Caco-2 (cell line): ENCODE data around the gene CDHR2. TPM values are rescaled to one million over a fixed set of nuclear protein-coding genes. Genes with fewer than 3 reads are reported as not detected.
"Not testable (repeated sequence)": the region's sequence is repeated elsewhere in the genome, so short reads cannot be mapped to it uniquely, and the experiment has no call there.

Experiments
- BruUV-seq: library from RNA; stranded (reverse); fragments of 400-500 nt; replicated peaks from 2 replicates; lab custom pipeline; 2021; lab: Mats Ljungman, UMichigan
- CTCF ChIA-PET: fragments of 300-600 bp; sonication (Branson Sonifier 250); formaldehyde crosslinking; loops from one replicate; lab custom pipeline; 2022; ENCODE audit warnings: antibody characterized with exemption; lab: Charles Lee
- POLR2A ChIA-PET: fragments of 300-600 bp; sonication (Branson Sonifier 250); formaldehyde crosslinking; loops from one replicate; lab custom pipeline; 2022; ENCODE audit warnings: antibody characterized with exemption; lab: Charles Lee
- DNase-seq, 2 experiments: peaks; one replicate each; pipeline versions ENCODE4 v3.0.0 to v3.0.0-alpha.2; 2020 to 2022
- H3K27me3 ChIP-seq: replicated peaks from 2 replicates; pipeline ENCODE4 v1.6.0; 2011; ENCODE audit warnings: low read length; ENCODE audit not compliant: control insufficient read depth, insufficient read depth
- H3K36me3 ChIP-seq: 2 replicates; pipeline ENCODE4 v1.5.1; 2011; ENCODE audit warnings: low read length; ENCODE audit not compliant: control insufficient read depth, insufficient read depth
- H3K4me1 ChIP-seq: fragments of 250-450 bp; sonication (Bioruptor Pico); 2 replicates; pipeline ENCODE4 v1.5.1; 2020; ENCODE audit warnings: mild to moderate bottlenecking
- H3K4me3 ChIP-seq: 2 replicates; pipeline ENCODE4 v1.5.1; 2011; ENCODE audit warnings: low read depth, mild to moderate bottlenecking, control low read depth, low read length
- H3K9me3 ChIP-seq: fragments of 250-450 bp; sonication (Bioruptor Pico); 2 replicates; pipeline ENCODE4 v1.5.1; 2020; ENCODE audit warnings: mild to moderate bottlenecking, moderate library complexity
- H3K27ac Mint-ChIP-seq: one replicate; pipeline ENCODE4 v1.8.0; 2022; ENCODE audit warnings: mixed read lengths; ENCODE audit not compliant: unreplicated experiment
- H3K27me3 Mint-ChIP-seq: one replicate; pipeline ENCODE4 v1.8.0; 2022; ENCODE audit warnings: mixed read lengths; ENCODE audit not compliant: insufficient read depth, unreplicated experiment
- H3K36me3 Mint-ChIP-seq: one replicate; pipeline ENCODE4 v1.8.0; 2022; ENCODE audit warnings: mild to moderate bottlenecking, mixed read lengths; ENCODE audit not compliant: insufficient read depth, unreplicated experiment
- H3K4me1 Mint-ChIP-seq: one replicate; pipeline ENCODE4 v1.8.0; 2022; ENCODE audit warnings: low read depth, mixed read lengths; ENCODE audit not compliant: unreplicated experiment
- H3K4me3 Mint-ChIP-seq: one replicate; pipeline ENCODE4 v1.8.0; 2022; ENCODE audit warnings: mild to moderate bottlenecking, moderate library complexity, mixed read lengths; ENCODE audit not compliant: unreplicated experiment
- H3K9me3 Mint-ChIP-seq: one replicate; pipeline ENCODE4 v1.8.0; 2022; ENCODE audit warnings: mixed read lengths; ENCODE audit not compliant: unreplicated experiment
- CTCF ChIP-seq, 2 experiments: fragments of 200-600 bp in 1 of 2; IDR thresholded peaks; 1 replicate in 1 of 2; 2 replicates in 1 of 2; pipeline versions ENCODE4 v1.5.1 to v1.8.0; 2011 to 2022; ENCODE audit warnings: antibody characterized with exemption in 1 of 2, control low read depth in 1 of 2, inconsistent platforms in 1 of 2, low read depth in 1 of 2, low read length in 1 of 2, mild to moderate bottlenecking in 1 of 2, moderate library complexity in 1 of 2; ENCODE audit not compliant: insufficient read depth in 1 of 2, severe bottlenecking in 1 of 2, unreplicated experiment in 1 of 2
- intact Hi-C: fragments of 100-400 bp; cut with micrococcal nuclease; formaldehyde crosslinking; loops from one replicate; pipeline ENCODE4 v1.10.0; 2022; ENCODE audit not compliant: unreplicated experiment
- total RNA-seq: library from RNA; stranded (reverse); gene quantifications from 2 replicates; pipeline ENCODE4 v1.2.3, GENCODE V29; 2022

The CDHR2 gene
- total RNA-seq, 1 experiment from 2014 or later = 0.59 TPM

GRCh38 chr5:176597417-176598389, 48.6 kb downstream of the CDHR2 start:
- no peaks in the 10 kb centered on the region for H3K27me3 ChIP-seq
- no peaks in the 10 kb centered on the region for H3K4me1 ChIP-seq
- ChIA-PET POLR2A (no interaction called here), CTCF (interaction anchor here (0.7 kb wide), 1 partner anchor 241 kb away, joined by 3 read pairs; no protein-coding TSS in a partner anchor)
- no peak overlapping the region for H3K4me3 Mint-ChIP-seq
- no peak for DNase-seq
- no peaks in the 10 kb centered on the region for H3K27me3 Mint-ChIP-seq
- H3K36me3 ChIP-seq = no peaks in the 10 kb centered on the region
- peaks cover 11% of the 10 kb centered on the region for H3K36me3 Mint-ChIP-seq
- no peak overlapping the region for H3K27ac Mint-ChIP-seq
- no peaks in the 10 kb centered on the region for H3K9me3 Mint-ChIP-seq
- no peak overlapping the region for H3K4me3 ChIP-seq
- intact Hi-C loops = no loop called here
- H3K4me1 Mint-ChIP-seq = no peaks in the 10 kb centered on the region
- no peaks in the 10 kb centered on the region for H3K9me3 ChIP-seq
- TF ChIP-seq CTCF (IDR thresholded peaks at IDR 0.05; ENCODE audit: insufficient read depth in 1 of 2, low read depth in 1 of 2, low read length in 1 of 2, severe bottlenecking in 1 of 2, unreplicated experiment in 1 of 2) = no peak
- BruUV-seq = no TSS peak

GRCh38 chr5:176599749-176600430, 50.7 kb downstream of the CDHR2 start:
- peaks cover 11% of the 10 kb centered on the region for H3K36me3 Mint-ChIP-seq
- H3K9me3 ChIP-seq, H3K27me3 ChIP-seq, H3K4me3 ChIP-seq, CTCF ChIA-PET, H3K9me3 Mint-ChIP-seq, H3K4me3 Mint-ChIP-seq, intact Hi-C loops, H3K4me1 Mint-ChIP-seq, H3K27me3 Mint-ChIP-seq, H3K27ac Mint-ChIP-seq, H3K4me1 ChIP-seq, BruUV-seq, DNase-seq, POLR2A ChIA-PET, H3K36me3 ChIP-seq: not testable (repeated sequence)

GRCh38 chr5:176601901-176602482, 52.9 kb downstream of the CDHR2 start:
- intact Hi-C loops = no loop called here
- Histone ChIP-seq H3K4me1 (0 out of 2 replicates have a peak, but pooled peaks cover 8% of the 10 kb centered on the region), H3K4me3 (no peak overlapping the region), H3K27me3 (no peaks in the 10 kb centered on the region), H3K36me3 (no peaks in the 10 kb centered on the region), H3K9me3 (no peaks in the 10 kb centered on the region)
- ChIA-PET CTCF (no interaction called here), POLR2A (no interaction called here)
- peaks cover 8% of the 10 kb centered on the region for H3K4me1 Mint-ChIP-seq
- H3K9me3 Mint-ChIP-seq = no peaks in the 10 kb centered on the region
- DNase-seq = no peak
- H3K4me3 Mint-ChIP-seq = no peak overlapping the region
- H3K27ac Mint-ChIP-seq = no peak overlapping the region
- no peak for TF ChIP-seq CTCF (IDR thresholded peaks at IDR 0.05; ENCODE audit: insufficient read depth in 1 of 2, low read depth in 1 of 2, low read length in 1 of 2, severe bottlenecking in 1 of 2, unreplicated experiment in 1 of 2)
- H3K27me3 Mint-ChIP-seq = no peaks in the 10 kb centered on the region
- BruUV-seq = no TSS peak
- H3K36me3 Mint-ChIP-seq = no peaks in the 10 kb centered on the region
